Brain microvascular endothelial cell (primary cell): Measurements from ENCODE around the gene MPZL2.

Experiments
- DNase-seq: peaks from one replicate; pipeline ENCODE4 v3.0.0-alpha.2; 2020
- H3K27ac ChIP-seq: fragments of 250-450 bp; sonication (Bioruptor Pico); 2 replicates; pipeline ENCODE4 v1.5.1; 2020; ENCODE audit warnings: mild to moderate bottlenecking, moderate library complexity
- H3K27me3 ChIP-seq: fragments of 250-450 bp; sonication (Bioruptor Pico); replicated peaks from 2 replicates; pipeline ENCODE4 v1.5.1; 2020; ENCODE audit warnings: mild to moderate bottlenecking
- H3K36me3 ChIP-seq: fragments of 250-450 bp; sonication (Bioruptor Pico); replicated peaks from 2 replicates; pipeline ENCODE4 v1.5.1; 2020; ENCODE audit warnings: mild to moderate bottlenecking
- H3K4me3 ChIP-seq: 2 replicates; pipeline ENCODE4 v1.5.1; 2011; ENCODE audit warnings: low read depth, mild to moderate bottlenecking, control low read depth, low read length, moderate library complexity
- in situ Hi-C: cut with HindIII; loops from 2 replicates; pipeline ENCODE4 v1.10.0; 2017; ENCODE audit warnings: low sequenced_read_pairs, low pct_ligation_motif_present
- TF ChIP-seq, protein P1 (sequence below): IDR thresholded peaks from 2 replicates; pipeline ENCODE4 v1.5.1; 2011; ENCODE audit warnings: low read depth, mild to moderate bottlenecking, moderate library complexity, low read length, control low read depth, inconsistent platforms; ENCODE audit errors: missing control alignments

MPZL2 gene

DNA sequence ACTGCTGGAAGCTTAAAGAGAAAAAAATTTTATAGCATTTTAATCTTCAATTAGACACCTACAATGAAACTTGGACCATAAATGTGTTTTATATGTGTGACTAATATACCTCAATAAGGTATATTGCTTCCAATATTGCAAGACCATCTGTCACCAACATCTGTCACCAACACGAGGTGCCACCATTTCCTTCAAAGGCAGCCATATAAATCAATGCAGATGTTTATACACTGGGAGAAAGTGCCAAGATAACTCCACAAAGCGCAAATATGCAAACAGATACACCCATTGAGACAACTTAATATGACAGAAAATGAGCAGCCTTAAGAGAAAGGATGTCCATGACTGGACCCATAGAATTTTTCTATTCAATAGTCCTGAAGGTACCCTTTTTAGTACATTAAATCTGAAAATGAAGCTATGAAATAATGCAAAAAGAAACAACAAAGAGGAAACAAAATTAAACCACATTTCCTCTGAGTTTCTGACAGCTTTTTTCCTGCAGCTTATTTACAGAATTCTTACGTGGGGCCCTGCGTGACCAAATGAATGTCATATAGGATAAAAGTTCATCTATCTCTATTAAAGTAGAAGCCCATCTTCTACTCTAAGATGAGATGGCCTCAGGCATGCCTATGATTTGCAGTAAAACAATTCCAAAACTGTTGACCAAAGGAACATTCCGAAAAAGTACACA lies 24.4 kb downstream of the MPZL2 start:
- TF ChIP-seq, protein P1, sequence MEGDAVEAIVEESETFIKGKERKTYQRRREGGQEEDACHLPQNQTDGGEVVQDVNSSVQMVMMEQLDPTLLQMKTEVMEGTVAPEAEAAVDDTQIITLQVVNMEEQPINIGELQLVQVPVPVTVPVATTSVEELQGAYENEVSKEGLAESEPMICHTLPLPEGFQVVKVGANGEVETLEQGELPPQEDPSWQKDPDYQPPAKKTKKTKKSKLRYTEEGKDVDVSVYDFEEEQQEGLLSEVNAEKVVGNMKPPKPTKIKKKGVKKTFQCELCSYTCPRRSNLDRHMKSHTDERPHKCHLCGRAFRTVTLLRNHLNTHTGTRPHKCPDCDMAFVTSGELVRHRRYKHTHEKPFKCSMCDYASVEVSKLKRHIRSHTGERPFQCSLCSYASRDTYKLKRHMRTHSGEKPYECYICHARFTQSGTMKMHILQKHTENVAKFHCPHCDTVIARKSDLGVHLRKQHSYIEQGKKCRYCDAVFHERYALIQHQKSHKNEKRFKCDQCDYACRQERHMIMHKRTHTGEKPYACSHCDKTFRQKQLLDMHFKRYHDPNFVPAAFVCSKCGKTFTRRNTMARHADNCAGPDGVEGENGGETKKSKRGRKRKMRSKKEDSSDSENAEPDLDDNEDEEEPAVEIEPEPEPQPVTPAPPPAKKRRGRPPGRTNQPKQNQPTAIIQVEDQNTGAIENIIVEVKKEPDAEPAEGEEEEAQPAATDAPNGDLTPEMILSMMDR: no peak
- DNase-seq: no peak
- Histone ChIP-seq H3K27ac (no peak overlapping the region), H3K4me3 (no peak overlapping the region), H3K36me3 (no peaks in the 10 kb centered on the region), H3K27me3 (no peaks in the 10 kb centered on the region)
- in situ Hi-C loops: no loop called here

DNA sequence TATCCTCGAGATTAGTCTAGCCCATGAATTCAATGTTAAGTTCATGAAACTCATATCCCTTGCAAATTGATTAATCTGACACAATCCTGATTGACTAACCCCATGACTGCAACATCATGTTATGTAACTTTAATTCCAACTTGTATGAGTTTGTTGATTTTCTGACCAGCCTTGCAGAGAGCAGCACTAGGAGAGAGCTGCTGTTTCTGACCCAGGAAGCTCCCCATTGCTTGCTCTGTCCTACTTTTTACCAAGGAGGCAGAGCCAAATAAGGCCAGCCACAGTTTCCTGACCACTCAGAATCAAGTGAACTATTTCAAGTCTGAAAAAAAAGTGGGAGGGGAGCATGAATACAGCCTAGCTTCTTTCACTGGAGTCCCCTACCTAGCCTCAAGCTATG lies 25.2 kb downstream of the MPZL2 start:
- TF ChIP-seq, protein P1: no peak
- Histone ChIP-seq H3K4me3 (no peak overlapping the region), H3K36me3 (no peaks in the 10 kb centered on the region), H3K27ac (no peak overlapping the region), H3K27me3 (no peaks in the 10 kb centered on the region)
- in situ Hi-C loops: no loop called here
- no peak for DNase-seq

DNA sequence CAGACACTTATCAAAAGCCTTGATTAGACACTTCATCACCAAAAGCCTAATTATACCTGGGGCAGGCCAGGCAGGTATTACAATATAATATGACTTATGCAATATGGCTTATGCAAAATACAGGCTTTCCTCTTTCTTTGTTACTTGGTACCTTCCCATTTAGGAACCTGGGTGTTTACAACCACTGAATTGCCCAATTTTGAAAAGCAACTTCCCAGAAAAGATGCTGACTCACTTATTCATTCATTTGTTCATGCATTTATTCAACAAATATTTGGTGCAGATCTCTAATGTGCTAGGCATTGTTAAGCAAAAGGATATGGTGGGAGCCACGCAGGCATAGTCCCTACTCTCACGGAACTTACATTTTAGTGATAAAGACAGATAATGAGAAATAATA lies 25.7 kb downstream of the MPZL2 start:
- no peak overlapping the region for H3K27ac ChIP-seq
- DNase-seq: no peak
- no peak overlapping the region for H3K4me3 ChIP-seq

DNA sequence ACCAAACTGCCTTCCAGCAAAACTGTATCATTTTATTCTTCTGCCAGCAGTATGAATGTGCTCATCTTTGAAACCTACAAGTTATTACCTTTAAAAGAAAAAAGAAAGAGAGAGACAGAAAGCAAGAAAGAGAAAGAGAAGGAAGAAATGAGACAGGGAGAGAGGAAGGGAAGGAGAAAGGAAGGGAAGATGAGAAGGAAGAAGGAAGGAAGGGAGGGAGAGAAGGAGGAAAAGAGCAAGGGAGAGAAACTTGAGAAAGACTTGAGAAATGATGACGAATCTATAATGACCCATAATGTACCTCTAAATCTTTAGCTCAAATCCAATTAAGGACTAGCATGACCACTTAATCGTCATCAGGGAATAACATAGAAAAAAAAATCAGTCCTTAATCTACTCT lies 27.9 kb downstream of the MPZL2 start:
- TF ChIP-seq, protein P1: no peak
- DNase-seq: no peak
- H3K27me3 ChIP-seq: no peaks in the 10 kb centered on the region
- H3K36me3 ChIP-seq: no peaks in the 10 kb centered on the region
- in situ Hi-C loops: no loop called here
- H3K4me3 ChIP-seq: no peak overlapping the region
- no peak overlapping the region for H3K27ac ChIP-seq

More for the DNA sequence above, 25.7 kb downstream of the MPZL2 start:
- TF ChIP-seq, protein P1: no peak
- no peaks in the 10 kb centered on the region for H3K36me3 ChIP-seq
- in situ Hi-C loops: no loop called here
- no peaks in the 10 kb centered on the region for H3K27me3 ChIP-seq

DNA sequence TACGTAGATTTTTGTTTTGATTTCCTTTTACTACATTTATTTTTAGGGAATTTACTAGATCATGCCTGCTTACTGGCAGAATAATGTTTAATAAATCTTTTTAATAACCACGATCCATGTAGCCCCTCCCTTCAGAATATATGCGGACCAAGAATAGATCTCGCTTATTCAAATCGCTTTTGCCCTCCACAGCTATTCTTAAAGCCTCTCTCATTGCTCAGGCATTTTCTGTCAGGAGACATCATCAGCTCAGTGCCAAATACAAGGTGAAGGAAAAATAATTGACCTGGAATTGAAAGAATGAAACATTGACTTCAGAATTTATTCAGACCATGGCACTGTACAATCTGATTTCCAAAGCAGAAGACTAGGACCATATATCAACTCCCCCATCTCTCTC lies 29.3 kb downstream of the MPZL2 start:
- no peak for DNase-seq
- H3K27ac ChIP-seq: no peak overlapping the region
- H3K27me3 ChIP-seq: no peaks in the 10 kb centered on the region
- in situ Hi-C loops: no loop called here
- no peak overlapping the region for H3K4me3 ChIP-seq
- no peaks in the 10 kb centered on the region for H3K36me3 ChIP-seq
- TF ChIP-seq, protein P1: no peak

DNA sequence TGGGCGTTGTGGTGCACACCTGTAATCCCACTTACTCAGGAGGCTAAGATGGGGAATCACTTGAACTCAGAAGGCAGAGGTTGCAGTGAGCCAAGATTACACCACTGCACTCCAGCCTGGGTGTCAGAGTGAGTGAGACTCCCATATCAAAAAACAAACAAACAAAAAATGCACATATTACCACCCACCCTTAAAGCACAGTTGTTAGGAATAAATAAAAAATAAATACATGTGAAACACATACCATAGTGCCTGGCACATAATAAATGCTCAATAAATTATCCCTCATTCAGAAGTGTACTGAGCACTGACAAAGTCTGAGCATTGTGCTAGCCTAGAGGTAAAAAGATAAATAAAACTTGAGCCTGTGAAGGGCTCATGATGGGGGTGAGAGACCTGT lies 30.2 kb downstream of the MPZL2 start:
- Histone ChIP-seq H3K27ac (no peak overlapping the region), H3K4me3 (no peak overlapping the region), H3K27me3 (no peaks in the 10 kb centered on the region), H3K36me3 (no peaks in the 10 kb centered on the region)
- TF ChIP-seq, protein P1: no peak
- DNase-seq: no peak
- in situ Hi-C loops: no loop called here
